GM19193 (cell line): ENCODE measurements around the gene SMIM7.

Source experiments
- POLR2A ChIP-seq: IDR thresholded peaks from 4 replicates; pipeline ENCODE4 v1.6.1; 2011; ENCODE audit not compliant: insufficient read depth, insufficient read length; ENCODE audit errors: extremely low read depth

SMIM7 gene

DNA sequence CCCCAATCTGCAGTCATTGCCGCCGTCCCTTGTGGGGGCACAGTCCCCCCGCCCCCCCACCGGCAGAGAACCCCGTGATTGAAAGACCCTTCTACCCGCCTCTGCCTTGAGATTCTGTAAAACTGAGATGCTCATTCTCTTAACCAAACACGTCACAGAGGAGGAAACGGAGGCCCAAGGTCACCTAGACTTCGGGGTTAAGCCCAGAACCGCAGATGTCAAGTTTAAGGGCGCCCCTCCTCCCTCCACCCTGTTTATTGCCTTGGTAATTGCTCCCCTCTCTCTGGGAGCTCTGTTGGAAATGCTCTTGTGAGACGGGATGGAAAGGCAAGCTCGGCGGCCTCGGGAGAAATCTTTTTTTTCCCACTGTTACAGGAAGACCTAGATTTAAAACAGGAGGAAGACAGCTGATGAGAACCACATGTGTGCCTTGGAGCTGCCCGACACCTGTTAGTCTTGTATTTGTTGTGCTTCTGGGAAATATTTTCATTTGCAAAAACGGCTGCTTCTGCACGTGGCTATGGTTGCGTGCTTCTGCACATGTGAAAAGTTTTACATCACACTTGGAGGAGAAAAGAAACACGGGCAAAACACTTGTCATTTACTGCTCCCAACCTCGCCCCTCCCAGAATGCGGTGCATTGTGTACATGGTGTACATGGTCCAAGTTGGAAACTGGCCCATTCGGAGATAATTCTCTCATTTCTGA lies 30.8 kb downstream of the SMIM7 start:
- TF ChIP-seq POLR2A, result no peak

DNA sequence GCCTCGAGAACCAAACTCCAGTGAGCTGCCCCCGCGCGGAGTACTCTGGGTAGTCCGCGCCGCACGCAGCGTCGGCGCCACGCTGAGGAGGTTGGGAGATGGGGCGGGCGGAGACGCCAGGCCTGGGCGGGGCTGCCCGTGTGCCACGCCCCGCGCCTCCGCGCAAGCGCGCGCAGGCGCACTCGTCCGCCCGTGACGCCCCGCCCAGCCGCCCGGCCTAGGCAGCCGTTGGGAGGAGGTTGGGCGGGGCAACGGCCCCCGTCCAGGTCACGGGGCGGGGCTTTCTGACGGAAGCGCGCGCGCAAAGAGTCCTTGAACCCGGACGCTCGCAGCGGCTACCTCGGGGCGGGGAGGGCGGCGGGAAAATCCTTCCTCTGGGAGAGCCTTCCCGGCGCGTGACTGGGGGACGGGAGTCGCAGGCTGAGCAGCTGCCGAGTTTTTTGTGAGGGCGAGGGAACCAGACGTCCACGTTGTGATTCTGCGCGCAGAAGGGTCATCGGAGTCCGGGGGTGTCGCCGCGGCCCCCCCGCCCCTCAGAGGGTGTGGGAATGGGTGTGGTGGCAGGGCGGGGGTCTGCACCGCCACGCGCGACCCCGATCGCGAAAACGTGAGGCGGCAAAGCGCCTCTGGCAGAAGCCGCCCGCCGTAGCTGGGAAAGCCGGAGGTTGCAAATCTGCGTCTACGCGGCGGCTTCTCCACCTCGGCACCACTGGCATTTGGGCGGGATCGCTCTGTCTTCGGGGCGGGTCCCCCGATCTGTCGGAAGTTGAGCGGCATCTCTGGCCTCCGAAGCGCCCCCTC lies 31.6 kb downstream of the SMIM7 start, which contains the start of gene MED26:
Gene MED26 (minus strand): TSS at position 22 of the 801 bp plus-strand sequence. CDS start 261 bp downstream, outside the sequence.
- peak; percentile 91 for TF ChIP-seq POLR2A

DNA sequence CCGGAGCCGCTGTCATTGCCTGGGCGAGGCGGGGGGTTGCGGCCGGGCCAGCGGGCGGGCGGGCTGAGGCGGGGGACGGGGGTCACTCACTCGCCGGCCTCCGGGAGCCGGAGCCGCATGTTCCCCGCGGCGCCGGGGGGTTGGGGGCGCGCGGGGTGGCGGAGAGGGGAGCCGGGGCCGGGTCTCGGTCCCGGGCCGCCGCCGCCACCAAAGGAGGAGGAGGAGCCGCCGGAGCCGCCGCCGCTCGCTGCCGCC lies 32.1 kb downstream of the SMIM7 start:
- no peak for TF ChIP-seq POLR2A

DNA sequence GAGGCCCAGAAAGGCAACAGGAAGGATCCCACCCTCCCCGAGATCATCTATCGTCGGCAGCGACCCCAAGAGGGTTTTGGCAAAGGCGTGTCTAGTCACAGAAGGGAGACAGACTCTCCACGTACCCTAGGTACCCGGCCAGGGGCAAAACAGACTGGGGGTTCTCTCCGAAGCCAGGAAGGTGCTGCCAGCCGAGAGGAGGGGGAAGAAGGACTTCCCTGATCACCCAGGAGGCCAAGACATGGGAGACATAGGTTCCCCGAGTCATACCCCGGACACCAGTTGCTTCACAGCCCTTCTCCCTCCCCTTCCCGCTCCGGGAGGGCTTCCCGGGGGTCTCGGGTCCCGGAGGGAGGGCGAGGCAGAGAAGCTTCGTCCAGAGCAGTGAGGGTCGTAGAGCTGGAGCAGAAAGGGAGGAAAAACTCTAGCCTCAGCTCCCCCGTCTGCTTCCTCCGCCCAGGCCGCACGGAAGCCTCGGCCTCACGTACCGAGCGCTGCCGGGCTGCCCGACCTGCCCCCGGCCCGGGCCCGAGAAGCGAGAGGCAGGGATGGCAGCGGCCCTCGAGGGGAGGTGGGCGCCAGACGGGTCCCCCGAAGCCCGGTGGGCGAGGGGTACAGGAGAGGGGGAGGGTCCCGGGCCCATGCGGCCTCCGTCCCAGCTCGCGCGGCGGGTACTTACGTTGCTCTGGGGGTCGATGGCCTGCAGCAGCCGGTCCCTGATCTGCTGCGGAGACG lies 32.6 kb downstream of the SMIM7 start:
- no peak for TF ChIP-seq POLR2A

DNA sequence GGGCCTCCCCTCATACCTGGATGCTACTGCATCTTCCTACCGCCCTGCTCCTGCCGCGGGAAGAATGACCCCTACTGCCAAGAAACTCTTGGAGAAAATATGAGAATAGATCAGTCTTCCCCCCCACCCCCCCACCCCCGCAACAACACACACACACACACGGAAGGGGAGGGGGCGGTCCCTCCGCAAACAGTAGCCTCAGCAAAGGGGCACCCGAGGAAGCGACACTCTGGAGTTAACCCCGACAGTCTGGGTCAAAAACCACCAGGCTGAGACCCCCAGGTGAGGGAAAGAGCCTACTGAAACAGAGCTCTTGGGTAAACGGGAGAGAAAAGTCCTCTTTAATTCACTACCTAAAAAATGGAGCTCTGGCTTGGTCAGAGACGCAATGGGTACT lies 33.1 kb downstream of the SMIM7 start:
- no peak for TF ChIP-seq POLR2A

DNA sequence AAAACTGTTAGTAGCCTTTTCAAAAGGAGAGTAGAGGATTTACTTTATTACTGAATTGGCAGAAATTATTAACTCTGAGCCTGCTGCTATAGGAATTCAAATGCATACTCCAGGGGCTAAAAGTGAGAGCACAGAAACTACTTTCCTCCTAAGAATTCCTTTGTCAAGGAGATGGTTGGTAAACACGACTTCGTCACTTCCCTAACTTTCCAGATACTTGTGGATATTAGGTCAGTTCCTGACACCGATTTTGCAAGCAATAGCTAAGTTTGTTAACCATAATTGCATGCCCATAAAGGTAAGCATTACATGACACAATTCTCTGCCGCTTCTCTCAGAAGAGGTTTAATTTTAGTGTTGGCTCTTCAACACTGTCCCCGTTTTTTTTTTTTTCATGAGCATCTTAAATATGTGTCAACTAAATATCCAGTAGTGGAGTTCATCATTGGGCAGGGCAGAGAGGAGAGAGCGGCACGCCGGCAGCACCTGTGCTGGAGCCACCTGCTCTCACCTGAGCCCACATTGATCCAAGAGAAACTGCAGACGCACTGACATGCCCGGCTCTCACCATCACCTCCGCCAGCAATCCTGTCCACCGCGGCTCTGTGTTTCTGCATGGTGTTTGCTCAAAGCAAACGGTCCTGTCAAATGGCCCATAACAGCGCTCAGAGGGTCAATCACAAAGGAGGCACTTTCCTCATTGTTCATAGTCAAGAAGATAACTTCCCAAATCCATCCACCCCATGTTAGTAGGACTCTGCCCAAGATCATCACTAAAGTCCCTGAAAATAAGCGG lies 34.6 kb downstream of the SMIM7 start:
- no peak for TF ChIP-seq POLR2A

DNA sequence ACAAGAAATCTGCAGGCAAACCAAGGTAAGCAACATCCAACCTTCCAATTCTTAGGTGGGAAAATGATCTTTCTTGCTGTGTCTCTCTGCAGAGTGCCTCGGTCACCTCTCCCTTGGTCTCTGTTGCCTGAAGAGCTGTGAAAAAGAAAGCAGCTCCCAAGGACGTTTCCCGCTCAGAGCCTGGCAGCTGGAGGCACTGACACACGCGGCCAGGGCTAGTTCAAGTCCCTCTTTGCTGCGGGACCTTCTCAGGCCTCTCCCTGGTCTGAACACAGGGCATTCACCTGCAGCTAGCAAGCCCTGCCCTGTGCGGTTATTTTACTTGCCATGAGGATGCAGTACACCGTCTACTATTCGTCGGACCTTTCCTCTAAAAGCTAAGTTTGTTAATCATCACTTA lies 35.7 kb downstream of the SMIM7 start:
- no peak for TF ChIP-seq POLR2A

DNA sequence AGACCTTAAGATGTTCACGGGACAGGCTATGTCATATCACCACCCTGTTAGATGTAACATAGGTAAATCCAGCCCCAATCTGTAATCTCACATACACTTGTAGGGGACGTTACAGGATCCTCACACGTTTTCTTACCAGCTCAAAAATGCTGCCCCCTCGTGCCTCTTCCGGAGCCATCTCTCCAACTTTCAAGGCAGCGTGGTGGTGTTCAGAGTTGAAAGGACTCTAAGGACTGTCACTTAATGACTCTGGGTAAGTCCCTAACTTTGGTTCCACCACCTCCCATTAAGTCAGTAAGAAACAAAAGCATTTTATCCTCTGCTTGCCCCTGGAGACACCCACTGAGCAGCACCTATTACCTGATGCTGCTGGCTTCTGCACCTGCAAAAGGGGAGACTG lies 36.4 kb downstream of the SMIM7 start:
- TF ChIP-seq POLR2A, result no peak

DNA sequence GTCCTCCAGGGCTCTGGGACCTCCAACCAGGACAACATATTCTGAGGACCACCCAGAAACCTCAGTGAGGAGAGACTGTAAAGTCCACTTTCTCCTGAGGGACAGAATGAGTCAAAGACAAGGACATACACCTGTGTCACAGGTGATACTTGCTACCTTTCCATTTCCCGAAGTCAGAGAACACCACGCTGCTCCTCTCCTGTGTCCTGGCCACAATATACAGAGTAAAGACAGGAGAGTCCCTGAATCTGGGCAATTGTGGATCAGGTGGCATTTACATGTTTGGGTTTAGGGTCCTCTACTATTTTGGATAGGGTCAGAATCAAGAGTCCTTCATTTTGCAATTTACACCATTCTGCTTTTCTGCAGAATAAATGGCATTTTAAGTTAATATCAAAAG lies 36.9 kb downstream of the SMIM7 start:
- no peak for TF ChIP-seq POLR2A

DNA sequence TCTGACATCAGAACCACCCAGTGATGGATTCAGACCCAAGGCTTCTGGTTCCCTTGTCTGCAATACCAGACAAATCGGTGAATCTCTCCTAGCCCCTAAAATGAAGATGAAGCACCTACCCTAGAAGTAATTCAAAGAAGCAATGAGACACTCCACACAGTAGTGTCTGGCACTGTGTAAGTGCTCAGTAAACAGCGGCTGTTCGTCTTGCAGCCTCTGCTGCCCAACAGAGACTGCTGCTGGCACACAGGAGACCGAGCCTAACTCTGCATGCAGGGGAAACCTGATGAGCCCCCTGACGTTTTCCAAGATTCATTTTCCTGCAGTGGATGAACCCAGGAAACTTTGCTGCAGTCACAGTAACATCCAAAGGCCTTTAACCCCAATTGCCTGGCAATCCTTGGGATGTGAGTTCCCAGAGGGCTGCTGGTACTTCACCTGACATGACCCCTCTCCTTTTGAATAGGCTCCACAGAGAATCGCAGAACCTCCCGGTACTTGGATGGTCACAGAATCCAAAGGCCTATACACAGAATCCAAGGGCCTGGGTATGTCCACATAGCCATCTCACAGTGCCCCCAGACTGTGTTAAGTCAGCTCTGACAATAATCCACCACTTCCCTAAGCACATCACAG lies 38.7 kb downstream of the SMIM7 start:
- no peak for TF ChIP-seq POLR2A

DNA sequence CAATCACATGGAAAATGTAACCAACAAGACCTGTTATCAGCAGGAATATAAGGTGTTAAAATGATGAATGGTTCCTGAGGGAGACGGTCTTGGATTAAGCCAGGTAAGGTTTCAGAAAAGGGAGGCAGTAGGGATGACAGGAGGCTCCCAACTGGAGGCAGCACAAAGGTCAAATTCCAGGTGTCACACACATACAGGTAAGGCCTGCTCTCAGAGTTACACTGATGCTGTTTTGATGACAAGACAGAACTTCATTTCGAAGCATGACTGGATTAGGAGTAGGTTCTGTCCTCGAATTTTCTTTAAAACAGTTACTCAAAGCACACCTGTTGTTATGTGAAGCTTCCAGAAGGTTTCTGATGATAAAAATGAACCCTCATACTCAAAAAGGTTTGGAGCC lies 39.4 kb downstream of the SMIM7 start:
- TF ChIP-seq POLR2A, result no peak

DNA sequence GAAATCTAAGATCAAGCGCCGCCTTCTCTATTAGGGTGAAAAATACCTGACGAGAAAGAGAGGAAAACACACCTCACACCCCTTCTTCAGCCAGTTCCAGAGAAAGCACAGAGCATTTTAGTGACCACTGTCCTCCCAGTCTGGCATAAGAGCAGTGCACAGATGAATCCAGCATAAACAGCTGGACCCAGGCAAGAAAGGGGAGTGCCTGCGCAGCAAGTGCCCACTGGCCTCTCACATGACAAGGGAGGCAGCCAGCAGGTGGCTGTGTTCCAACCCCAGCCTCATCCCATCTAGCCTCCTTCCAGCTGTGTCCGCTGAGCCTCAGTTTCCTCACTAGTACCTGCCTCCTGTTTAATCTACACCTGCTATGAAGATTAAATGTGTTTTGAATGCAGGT lies 39.9 kb downstream of the SMIM7 start:
- TF ChIP-seq POLR2A, result no peak

DNA sequence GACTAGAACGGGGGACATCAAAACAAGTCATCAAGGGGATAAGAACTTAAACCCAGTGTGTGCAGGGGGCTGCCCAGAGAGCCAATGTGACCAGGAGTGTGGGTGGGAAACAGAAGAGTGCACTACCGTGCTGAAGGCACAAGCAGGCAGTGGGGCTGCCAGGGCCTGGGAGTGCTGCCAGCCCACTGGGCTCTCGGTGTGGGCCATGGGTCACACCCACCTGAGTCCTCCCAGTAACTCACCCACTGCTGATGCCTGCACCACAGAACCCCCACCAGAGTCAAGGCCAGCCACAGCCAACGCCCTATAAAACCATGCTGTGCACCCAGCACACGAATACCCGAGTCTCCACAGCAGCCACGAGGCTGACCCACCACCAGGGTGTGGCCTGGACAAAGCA lies 40.5 kb downstream of the SMIM7 start:
- no peak for TF ChIP-seq POLR2A

DNA sequence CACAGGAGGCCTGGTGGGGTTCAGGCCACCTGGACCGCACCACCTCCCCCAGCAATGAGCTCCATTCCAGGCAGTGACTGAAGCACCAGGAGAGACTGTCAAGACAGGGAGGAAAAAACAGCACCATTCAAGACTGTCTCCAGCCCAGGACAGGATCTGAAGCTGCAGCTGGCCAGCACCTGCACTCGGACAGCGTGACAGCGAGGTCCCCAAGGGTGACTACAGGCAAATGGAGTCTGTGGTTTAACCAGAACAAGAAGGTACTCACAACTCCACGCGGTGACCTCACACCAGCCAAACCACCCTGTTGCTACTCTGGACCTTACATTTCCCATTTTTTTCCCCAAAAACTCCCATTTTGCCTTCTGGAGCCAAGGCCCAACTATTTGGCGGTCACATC lies 41.7 kb downstream of the SMIM7 start:
- no peak for TF ChIP-seq POLR2A
